ENCODE measurements around the gene INHBC.
"Not testable (repeated sequence)": the region's sequence is repeated elsewhere in the genome, so short reads cannot be mapped to it uniquely, and the experiment has no call there.

Gene INHBC

GRCh38 chr12:57434517-57435223, at the start of gene INHBC:
Gene INHBC, plus strand, starts transcription at chr12:57434784. Its CDS starts 103 bp downstream, at chr12:57434887.
- no peak for DNase-seq

DNA sequence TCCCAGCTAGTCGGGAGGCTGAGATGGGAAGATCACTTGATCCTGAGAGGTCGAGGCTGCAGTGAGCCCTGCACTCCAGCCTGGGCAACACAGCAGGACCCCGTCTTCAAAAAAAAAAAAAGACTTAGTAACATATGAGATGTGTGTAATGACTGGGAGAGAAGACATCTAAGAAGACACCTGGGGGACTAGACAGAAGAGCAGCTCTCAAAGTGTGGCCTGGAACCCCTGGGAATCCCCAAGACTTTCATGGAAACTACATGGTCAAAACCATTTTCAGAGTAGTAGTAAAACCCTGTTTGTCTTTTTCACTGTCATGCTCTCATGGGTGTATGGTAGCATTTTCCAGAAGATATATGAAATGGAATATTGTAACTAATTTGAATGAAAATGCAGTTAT, 49.0 kb upstream of the INHBC start:
- no peak for DNase-seq

DNA sequence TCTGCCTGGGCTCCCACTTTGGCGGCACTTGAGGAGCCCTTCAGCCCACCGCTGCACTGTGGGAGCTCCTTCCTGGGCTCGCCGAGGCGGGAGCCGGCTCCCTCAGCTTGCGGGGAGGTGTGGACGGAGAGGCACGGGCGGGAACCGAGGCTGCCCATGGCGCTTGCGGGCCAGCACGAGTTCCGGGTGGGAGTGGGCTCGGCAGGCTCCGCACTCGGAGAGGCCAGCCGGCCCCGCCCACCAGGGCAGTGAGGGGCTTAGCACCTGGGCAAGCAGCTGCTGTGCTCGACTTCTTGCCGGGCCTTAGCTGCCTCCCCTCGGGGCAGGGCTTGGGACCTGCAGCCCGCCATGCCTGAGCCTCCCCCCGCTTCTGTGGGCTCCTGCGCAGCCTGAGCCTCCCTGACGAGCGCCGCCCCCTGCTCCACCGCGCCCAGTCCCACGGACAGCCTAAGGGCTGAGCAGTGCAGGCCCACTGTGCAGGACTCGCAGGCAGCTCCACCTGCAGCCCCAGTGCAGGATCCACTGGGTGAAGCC, 48.3 kb upstream of the INHBC start:
- DNase-seq, result no peak

DNA sequence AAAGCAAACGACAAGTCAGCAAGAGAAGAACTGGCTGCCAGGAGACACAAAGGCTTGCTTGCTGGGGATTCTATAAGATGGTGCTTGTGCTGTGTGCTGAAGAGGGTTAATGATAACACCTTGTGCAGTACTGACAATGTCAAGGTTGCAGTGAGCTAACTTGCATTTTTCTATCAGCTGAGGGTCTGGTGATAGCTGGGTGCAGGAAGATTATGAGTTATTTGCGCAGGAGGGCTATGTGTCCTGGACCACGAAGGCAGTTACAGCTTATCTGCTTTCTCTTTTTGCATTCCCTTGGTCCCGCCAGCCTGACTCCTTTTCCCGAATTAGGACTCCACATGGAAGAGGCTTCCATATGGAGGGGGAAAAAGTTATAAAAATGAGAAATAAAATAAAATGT, 46.2 kb upstream of the INHBC start:
- DNase-seq, result no peak

DNA sequence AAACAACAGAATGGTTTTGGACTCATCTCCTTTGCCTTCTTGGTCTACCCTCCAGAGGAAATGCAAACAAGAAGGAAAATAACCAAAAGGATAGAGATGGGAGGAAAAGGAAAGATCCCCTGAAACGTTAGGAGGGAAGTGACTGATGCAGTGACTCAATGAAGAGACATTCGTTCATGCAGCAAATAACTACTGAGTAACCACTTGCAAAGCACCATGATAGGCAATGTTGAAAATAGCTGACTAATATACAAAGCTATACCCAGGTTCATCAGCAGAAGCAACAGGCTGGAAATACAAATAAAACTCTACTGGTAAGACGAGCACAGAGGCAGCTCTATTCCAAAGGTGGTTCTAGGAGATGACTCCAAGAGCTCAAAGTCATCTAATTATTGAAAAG, 45.6 kb upstream of the INHBC start:
- no peak for DNase-seq

GRCh38 chr12:57390174-57390573, 44.4 kb upstream of the INHBC start:
- no peak for DNase-seq

DNA sequence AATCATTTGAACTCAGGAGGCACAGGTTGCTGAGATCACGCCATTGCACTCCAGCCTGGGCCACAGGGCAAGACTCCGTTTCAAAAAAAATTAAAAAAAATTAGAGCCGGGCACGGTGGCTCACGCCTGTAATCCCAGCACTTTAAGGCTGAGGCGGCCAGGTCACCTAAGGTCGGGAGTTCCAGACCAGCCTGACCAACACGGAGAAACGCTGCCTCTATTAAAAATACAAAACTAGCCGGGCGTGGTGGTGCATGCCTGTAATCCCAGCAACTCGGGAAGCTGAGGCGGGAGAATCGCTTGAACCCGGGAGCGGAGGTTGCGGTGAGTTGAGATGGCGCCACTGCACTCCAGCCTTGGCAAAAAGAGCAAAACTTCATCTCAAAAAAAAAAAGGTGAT, 39.5 kb upstream of the INHBC start:
- no peak for DNase-seq

GRCh38 chr12:57397441-57397840, 37.1 kb upstream of the INHBC start:
- no peak for DNase-seq

GRCh38 chr12:57399718-57400463, 34.7 kb upstream of the INHBC start:
- DNase-seq, result not testable (repeated sequence)

DNA sequence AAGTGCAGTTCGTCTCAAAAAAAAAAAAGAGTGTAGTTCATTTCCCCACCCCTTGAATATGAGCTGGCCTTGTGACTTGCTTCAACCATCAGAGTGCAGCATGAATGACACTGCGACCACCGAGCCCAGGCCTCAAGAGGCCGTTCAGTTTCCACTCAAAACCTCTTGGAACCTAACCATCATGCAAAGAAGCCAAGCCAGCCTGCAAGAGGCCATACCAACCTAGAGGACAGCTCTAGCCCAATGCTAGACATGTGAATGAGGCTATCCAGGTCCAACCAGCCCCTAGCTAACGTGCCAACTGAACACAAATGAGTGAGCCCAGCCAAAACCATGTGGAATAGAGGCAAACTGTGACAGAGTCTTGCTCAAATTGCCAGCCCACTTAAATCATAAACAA, 33.4 kb upstream of the INHBC start:
- DNase-seq, result no peak

DNA sequence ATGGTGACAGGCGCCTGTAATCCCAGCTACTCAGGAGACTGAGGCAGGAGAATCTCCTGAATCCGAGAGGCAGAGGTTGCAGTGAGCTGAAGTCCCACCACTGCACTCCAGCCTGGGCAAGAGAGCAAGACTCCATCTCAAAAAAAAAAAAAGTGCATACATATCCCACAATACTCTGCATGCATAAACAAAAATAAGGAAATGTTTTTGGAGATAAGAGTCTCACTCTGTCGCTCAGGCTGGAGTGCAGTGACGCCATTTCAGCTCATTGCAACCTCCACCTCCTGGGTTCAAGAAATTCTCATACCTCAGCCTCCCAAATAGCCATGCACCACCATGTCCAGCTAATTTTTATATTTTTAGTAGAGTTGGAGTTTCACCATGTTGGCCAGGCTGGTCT, 32.4 kb upstream of the INHBC start:
- not testable (repeated sequence) for DNase-seq

- no peak for DNase-seq
These were observed 29.5 kb upstream of the INHBC start for GRCh38 chr12:57404966-57405640.

DNA sequence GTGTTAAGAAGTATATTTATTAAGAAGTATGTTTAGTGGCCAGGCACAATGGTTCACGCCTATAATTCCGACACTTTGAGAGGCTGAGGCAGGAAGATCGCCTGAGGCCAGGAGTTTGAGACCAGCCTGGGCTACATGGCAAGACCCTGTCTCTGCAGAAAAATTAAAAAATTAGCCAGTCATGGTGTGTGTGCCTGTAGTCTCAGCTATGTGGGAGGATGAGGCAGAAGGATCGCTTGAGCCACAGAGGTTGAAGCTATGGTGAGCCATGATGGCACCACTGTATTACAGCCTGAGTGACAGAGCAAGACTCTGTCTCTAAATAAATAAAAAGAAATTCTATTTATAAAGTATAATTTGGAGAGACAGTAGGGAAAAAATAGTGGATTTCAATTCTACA, 24.1 kb upstream of the INHBC start:
- no peak for DNase-seq

GRCh38 chr12:57414160-57414559, 20.4 kb upstream of the INHBC start:
- DNase-seq, result not testable (repeated sequence)

DNA sequence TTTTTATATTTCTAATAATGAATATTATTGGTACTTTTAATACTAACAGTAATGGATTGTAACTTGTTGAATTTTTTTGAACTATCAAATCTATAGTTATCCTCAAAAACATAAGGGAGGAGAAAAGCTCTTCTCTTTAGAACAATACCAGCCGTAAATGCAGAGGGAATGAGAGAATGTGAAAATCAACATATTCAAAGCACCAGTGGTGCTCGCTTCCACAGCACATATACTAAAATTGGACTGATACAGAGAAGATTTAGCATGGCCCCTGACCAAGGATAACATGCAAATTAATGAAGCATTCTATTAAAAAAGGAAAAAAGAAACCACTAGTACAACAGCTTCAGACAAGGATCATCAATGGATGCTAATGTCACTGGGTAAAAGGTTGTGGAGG, 19.5 kb upstream of the INHBC start:
- DNase-seq, result no peak

DNA sequence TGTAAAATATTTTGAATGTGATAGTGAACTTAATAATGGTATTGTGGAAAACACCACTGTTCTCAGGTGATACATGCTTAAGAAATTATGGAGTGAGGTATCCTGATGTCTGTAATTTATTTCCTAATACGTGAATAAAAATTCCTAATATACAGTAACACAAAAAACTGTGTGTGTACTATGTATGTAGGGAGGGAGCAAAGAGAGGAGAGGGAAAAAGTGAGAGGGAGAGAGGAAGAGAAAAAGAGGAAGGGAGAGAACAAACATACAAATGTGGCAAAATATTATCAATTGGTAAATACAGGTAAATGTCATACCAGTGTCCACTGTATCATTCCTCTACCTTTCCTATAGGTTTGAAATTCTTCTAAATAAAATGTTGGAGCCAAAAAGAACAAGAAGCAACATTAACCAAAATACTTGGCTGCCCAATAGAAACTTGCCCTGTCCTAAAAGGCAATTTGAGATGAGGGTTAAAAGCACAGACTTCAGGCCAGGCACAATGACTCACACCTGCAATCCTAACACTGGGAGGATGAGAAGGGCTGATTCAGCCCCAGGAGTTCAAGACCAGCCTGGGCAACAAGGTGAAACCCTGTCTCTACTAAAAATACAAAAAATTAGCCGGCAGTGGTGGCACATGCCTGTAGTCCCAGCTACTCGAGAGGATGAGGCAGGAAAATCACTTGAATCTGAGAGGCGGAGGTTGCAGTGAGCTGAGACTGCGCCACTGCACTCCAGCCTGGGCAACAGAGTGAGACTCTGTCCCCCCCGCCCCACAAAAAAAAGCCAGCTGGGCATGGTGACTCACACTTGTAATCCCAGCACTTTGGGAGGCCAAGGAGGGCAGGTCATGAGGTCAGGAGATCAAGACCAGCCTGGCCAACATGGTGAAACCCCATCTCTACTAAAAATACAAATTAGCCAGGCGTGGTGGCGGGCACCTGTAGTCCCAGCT, 18.3 kb upstream of the INHBC start:
- no peak for DNase-seq

GRCh38 chr12:57418255-57418654, 16.3 kb upstream of the INHBC start:
- DNase-seq, result no peak

GRCh38 chr12:57419495-57419894, 15.1 kb upstream of the INHBC start:
- no peak for DNase-seq

- DNase-seq, result no peak
These were observed 14.1 kb upstream of the INHBC start for GRCh38 chr12:57420482-57420881.

DNA sequence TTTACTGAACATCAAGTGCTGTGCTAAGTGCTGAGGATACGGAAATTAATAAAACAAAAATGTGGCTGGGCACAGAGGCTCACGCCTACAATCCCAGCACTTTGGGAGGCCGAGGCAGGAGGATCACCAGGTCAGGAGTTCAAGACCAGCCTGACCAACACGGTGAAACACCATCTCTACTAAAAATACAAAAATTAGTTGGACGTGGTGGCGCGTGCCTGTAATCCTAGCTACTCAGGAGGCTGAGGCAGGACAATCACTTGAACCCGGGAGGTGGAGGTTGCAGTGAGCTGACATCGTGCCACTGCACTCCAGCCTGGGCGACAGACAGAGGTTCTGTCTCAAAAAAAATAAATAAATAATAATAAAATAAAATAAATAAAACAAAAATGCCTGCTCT, 7.6 kb upstream of the INHBC start:
- not testable (repeated sequence) for DNase-seq

GRCh38 chr12:57428965-57429364, 5.6 kb upstream of the INHBC start:
- DNase-seq, result no peak

- no peak for DNase-seq
These were observed 5.0 kb upstream of the INHBC start for GRCh38 chr12:57429473-57430111.
